Body of pancreas (tissue), 4 donors: Measurements from ENCODE around the gene MTFR2.

Experiments used
- POLR2A ChIP-seq, 3 donors: fragments of 450-650 bp; IDR thresholded peaks; one replicate each; pipeline ENCODE4 v1.6.1; 2016; ENCODE audit warnings: antibody characterized with exemption in 3 of 3, mild to moderate bottlenecking in 2 of 3
- TF ChIP-seq, protein P1 (sequence below), 7 experiments: fragments of 450-650 bp in 4 of 7; fragments of 200-600 bp in 3 of 7; sonication (generic) in 3 of 7; IDR thresholded peaks; one replicate each; pipeline ENCODE4 v1.5.1; 2016 to 2019; ENCODE audit warnings: antibody characterized with exemption in 7 of 7

DNA sequence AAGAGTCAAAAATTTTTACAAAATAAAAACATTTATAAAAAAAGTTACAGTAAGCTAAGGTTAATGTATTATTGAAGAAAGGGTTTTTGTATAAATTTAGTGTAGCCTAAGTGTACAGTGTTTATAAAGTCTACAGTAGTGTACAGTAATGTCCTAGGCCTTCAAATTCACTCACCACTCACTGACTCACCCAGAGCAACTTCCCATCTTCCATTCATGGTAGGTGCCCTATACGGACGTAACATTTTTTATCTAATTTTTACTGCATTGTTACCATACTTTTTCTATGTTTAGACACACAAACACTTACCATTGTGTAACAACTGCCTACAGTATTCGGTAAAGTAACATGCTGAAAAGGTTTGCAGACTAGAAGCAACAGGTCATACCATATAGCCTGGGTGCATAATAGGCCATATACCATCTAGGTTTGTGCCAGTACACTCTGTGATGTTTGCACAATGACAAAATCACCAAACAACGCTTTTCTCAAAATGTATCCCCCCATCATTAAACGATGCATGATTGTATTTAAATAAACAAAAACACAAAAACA is 6.0 kb downstream of the MTFR2 start:
- TF ChIP-seq POLR2A (IDR thresholded peaks at IDR 0.05), result no peak
- TF ChIP-seq, protein P1, sequence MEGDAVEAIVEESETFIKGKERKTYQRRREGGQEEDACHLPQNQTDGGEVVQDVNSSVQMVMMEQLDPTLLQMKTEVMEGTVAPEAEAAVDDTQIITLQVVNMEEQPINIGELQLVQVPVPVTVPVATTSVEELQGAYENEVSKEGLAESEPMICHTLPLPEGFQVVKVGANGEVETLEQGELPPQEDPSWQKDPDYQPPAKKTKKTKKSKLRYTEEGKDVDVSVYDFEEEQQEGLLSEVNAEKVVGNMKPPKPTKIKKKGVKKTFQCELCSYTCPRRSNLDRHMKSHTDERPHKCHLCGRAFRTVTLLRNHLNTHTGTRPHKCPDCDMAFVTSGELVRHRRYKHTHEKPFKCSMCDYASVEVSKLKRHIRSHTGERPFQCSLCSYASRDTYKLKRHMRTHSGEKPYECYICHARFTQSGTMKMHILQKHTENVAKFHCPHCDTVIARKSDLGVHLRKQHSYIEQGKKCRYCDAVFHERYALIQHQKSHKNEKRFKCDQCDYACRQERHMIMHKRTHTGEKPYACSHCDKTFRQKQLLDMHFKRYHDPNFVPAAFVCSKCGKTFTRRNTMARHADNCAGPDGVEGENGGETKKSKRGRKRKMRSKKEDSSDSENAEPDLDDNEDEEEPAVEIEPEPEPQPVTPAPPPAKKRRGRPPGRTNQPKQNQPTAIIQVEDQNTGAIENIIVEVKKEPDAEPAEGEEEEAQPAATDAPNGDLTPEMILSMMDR (IDR thresholded peaks at IDR 0.05), result no peak
